NB4 (cell line): ENCODE measurements around the gene TEF.

Experiments
- DNase-seq: peaks from one replicate; pipeline ENCODE4 v3.0.0; 2010; ENCODE audit warnings: low read depth
- H3K4me3 ChIP-seq: one replicate; pipeline ENCODE4 v1.5.1; 2011; ENCODE audit warnings: mild to moderate bottlenecking, low read depth, low read length, moderate library complexity
- CTCF ChIP-seq: IDR thresholded peaks from one replicate; pipeline ENCODE4 v1.5.1; 2012; ENCODE audit warnings: low read depth, low read length
- MAX ChIP-seq: IDR thresholded peaks from 2 replicates; pipeline ENCODE4 v1.6.1; 2011; ENCODE audit warnings: low read depth, low read length
- MYC ChIP-seq: IDR thresholded peaks from 2 replicates; pipeline ENCODE4 v1.6.1; 2011; ENCODE audit warnings: low read depth, low read length
- POLR2A ChIP-seq: IDR thresholded peaks from 2 replicates; pipeline ENCODE4 v1.6.1; 2011; ENCODE audit warnings: mild to moderate bottlenecking; ENCODE audit not compliant: insufficient read length; ENCODE audit errors: extremely low read depth

The TEF gene

GRCh38 chr22:41445129-41446056, 63.7 kb downstream of the TEF start:
- DNase-seq, result peak; percentile 69
- no peak for TF ChIP-seq CTCF
- TF ChIP-seq POLR2A, result no peak
- TF ChIP-seq MYC, result no peak
- no peak for TF ChIP-seq MAX
- peak overlapping the region; percentile 86 for H3K4me3 ChIP-seq

- H3K4me3 ChIP-seq, result peak overlapping the region; percentile 86
- peak; percentile 45 for DNase-seq
- TF ChIP-seq MAX, result no peak
- TF ChIP-seq POLR2A, result no peak
- no peak for TF ChIP-seq MYC
- TF ChIP-seq CTCF, result no peak
Measured at GRCh38 chr22:41446057-41446501, 64.3 kb downstream of the TEF start.

- DNase-seq, result peak; percentile 96
- peak within 1 kb of the TSS; percentile 86 for H3K4me3 ChIP-seq
- TF ChIP-seq MYC, result peak; percentile 69
- TF ChIP-seq CTCF, result no peak
- TF ChIP-seq MAX, result no peak; the same call in 1 of the 2 replicates
- peak; percentile 92 for TF ChIP-seq POLR2A
Measured at GRCh38 chr22:41446639-41447434, 65.1 kb downstream of the TEF start, which contains the start of gene TOB2. Gene TOB2, minus strand, starts transcription at chr22:41446801. Its CDS starts 9,456 bp downstream, at chr22:41437345.

- TF ChIP-seq MYC, result no peak; the same call in 1 of the 2 replicates
- TF ChIP-seq MAX, result peak; percentile 1; the same call in 1 of the 2 replicates
- peak; percentile 57 for TF ChIP-seq POLR2A
Measured at GRCh38 chr22:41447435-41448188, 65.9 kb downstream of the TEF start.

GRCh38 chr22:41448189-41448808, 66.6 kb downstream of the TEF start:
- TF ChIP-seq MAX, result peak; percentile 49
- TF ChIP-seq MYC, result peak; percentile 84
- no peak for TF ChIP-seq CTCF
- peak; percentile 49 for TF ChIP-seq POLR2A
- peak overlapping the region; percentile 86 for H3K4me3 ChIP-seq
- peak; percentile 99 for DNase-seq

More at GRCh38 chr22:41447435-41448188, 65.9 kb downstream of the TEF start:
- peak; percentile 84 for DNase-seq
- H3K4me3 ChIP-seq, result peak overlapping the region; percentile 86
